Measurements from ENCODE around the gene LARP4. TPM values are rescaled to one million over a fixed set of nuclear protein-coding genes. Genes with fewer than 3 reads are reported as not detected.
"Not testable (repeated sequence)": the region's sequence is repeated elsewhere in the genome, so short reads cannot be mapped to it uniquely, and the experiment has no call there.

Gene LARP4
- 64.9 and 74.9 TPM in 2 replicates for total RNA-seq

GRCh38 chr12:50400638-50401499, at the start of gene LARP4:
TSS of gene LARP4 (plus strand) at chr12:50400885. CDS start at chr12:50401011, 126 bp downstream.
- intact Hi-C loops (cut with micrococcal nuclease): loop anchor here (1.0 to 2.0 kb wide), 5 partner anchors 118 to 772 kb away; partner anchors contain the start of genes CERS5, LIMA1 and TFCP2

- intact Hi-C loops (cut with micrococcal nuclease): no loop called here
Observed at GRCh38 chr12:50351120-50352043, 49.3 kb upstream of the LARP4 start.

GRCh38 chr12:50353404-50353803, 47.3 kb upstream of the LARP4 start:
- intact Hi-C loops (cut with micrococcal nuclease): no loop called here

- intact Hi-C loops (cut with micrococcal nuclease): no loop called here
Observed at GRCh38 chr12:50353869-50354593, 46.7 kb upstream of the LARP4 start.

- intact Hi-C loops (cut with micrococcal nuclease): no loop called here
Observed at GRCh38 chr12:50354908-50355307, 45.8 kb upstream of the LARP4 start.

GRCh38 chr12:50355365-50355764, 45.3 kb upstream of the LARP4 start:
- intact Hi-C loops (cut with micrococcal nuclease): no loop called here

- intact Hi-C loops (cut with micrococcal nuclease): no loop called here
Observed at GRCh38 chr12:50362671-50363070, 38.0 kb upstream of the LARP4 start.

GRCh38 chr12:50363141-50363540, 37.5 kb upstream of the LARP4 start:
- intact Hi-C loops (cut with micrococcal nuclease): no loop called here

- intact Hi-C loops (cut with micrococcal nuclease): no loop called here
Observed at GRCh38 chr12:50365709-50366406, 34.8 kb upstream of the LARP4 start.

GRCh38 chr12:50370672-50371071, 30.0 kb upstream of the LARP4 start:
- intact Hi-C loops (cut with micrococcal nuclease): not testable (repeated sequence)

GRCh38 chr12:50375802-50376201, 24.9 kb upstream of the LARP4 start:
- intact Hi-C loops (cut with micrococcal nuclease): no loop called here

GRCh38 chr12:50380761-50381325, 19.8 kb upstream of the LARP4 start:
- intact Hi-C loops (cut with micrococcal nuclease): no loop called here

GRCh38 chr12:50387487-50387886, 13.2 kb upstream of the LARP4 start:
- intact Hi-C loops (cut with micrococcal nuclease): no loop called here

GRCh38 chr12:50387972-50388478, 12.7 kb upstream of the LARP4 start:
- intact Hi-C loops (cut with micrococcal nuclease): no loop called here

GRCh38 chr12:50388793-50389192, 11.9 kb upstream of the LARP4 start:
- intact Hi-C loops (cut with micrococcal nuclease): not testable (repeated sequence)

- intact Hi-C loops (cut with micrococcal nuclease): no loop called here
Observed at GRCh38 chr12:50390316-50390741, 10.4 kb upstream of the LARP4 start.

- intact Hi-C loops (cut with micrococcal nuclease): no loop called here
Observed at GRCh38 chr12:50394469-50395029, 6.1 kb upstream of the LARP4 start.

GRCh38 chr12:50397117-50397650, 3.5 kb upstream of the LARP4 start:
- intact Hi-C loops (cut with micrococcal nuclease): no loop called here

- intact Hi-C loops (cut with micrococcal nuclease): no loop called here
Observed at GRCh38 chr12:50398931-50399330, 1.8 kb upstream of the LARP4 start.

Data from T-helper 2 cell treated with Interferon-gamma antibody and Interleukin-4, amounts not matched to agents 100 ng/mL and 5 ng/mL, for 36 hours (primary cell).